Activated CD8-positive, alpha-beta memory T cell treated with anti-CD3 and anti-CD28 coated beads, Interleukin-2, amount 10 ng/mL, durations not matched to agents 7 days and 5 days (primary cell): ENCODE results near the gene B4GALNT2. TPM values are rescaled to one million over a fixed set of nuclear protein-coding genes. Genes with fewer than 3 reads are reported as not detected.

Experiments used
- ATAC-seq: fragments of 150-1000 bp; cut with Tn5 transposase; one replicate; pipeline ENCODE4 v1.10.0; 2021; ENCODE audit warnings: moderate library complexity
- CTCF ChIA-PET: fragments of 350-600 bp; sonication (Branson Sonifier 250); formaldehyde crosslinking; loops from one replicate; lab custom pipeline; 2021; ENCODE audit warnings: antibody characterized with exemption; lab: Charles Lee
- DNase-seq: peaks from one replicate; pipeline ENCODE4 v3.0.0-alpha.2; 2020
- H3K27ac Mint-ChIP-seq: one replicate; pipeline ENCODE4 v1.8.0; 2021; ENCODE audit warnings: mild to moderate bottlenecking, mixed read lengths
- H3K27me3 Mint-ChIP-seq: one replicate; pipeline ENCODE4 v1.8.0; 2021; ENCODE audit warnings: mixed read lengths
- H3K36me3 Mint-ChIP-seq: one replicate; pipeline ENCODE4 v1.8.0; 2021; ENCODE audit warnings: mild to moderate bottlenecking, mixed read lengths
- H3K4me1 Mint-ChIP-seq: one replicate; pipeline ENCODE4 v1.8.0; 2021; ENCODE audit warnings: mixed read lengths
- H3K4me3 Mint-ChIP-seq: one replicate; pipeline ENCODE4 v1.8.0; 2021; ENCODE audit warnings: mild to moderate bottlenecking, moderate library complexity, mixed read lengths
- H3K9me3 Mint-ChIP-seq: one replicate; pipeline ENCODE4 v1.8.0; 2022; ENCODE audit warnings: low read depth, mixed read lengths
- total RNA-seq, 2 experiments: library from RNA; stranded (reverse); gene quantifications; one replicate each; pipeline ENCODE4 v1.2.3, GENCODE V29; 2021

Gene B4GALNT2
- total RNA-seq, 2 experiments from 2014 or later, result 0.02 to 0.03 TPM

- H3K27me3 Mint-ChIP-seq, result no peaks in the 10 kb centered on the region
- ATAC-seq (no peak), DNase-seq (no peak)
- no peaks in the 10 kb centered on the region for H3K36me3 Mint-ChIP-seq
- no peaks in the 10 kb centered on the region for H3K9me3 Mint-ChIP-seq
- peaks cover 57% of the 10 kb centered on the region for H3K4me1 Mint-ChIP-seq
- H3K4me3 Mint-ChIP-seq, result peak overlapping the region; percentile 88
- CTCF ChIA-PET, result interaction anchor here (0.9 to 13.9 kb wide), 7 partner anchors 12 to 74 kb away, joined by 3 to 132 read pairs (median 32); partner anchors contain the start of gene PHOSPHO1
- peak overlapping the region; percentile 97 for H3K27ac Mint-ChIP-seq
These were observed 61.1 kb downstream of the B4GALNT2 start for GRCh38 chr17:49193513-49194296.

GRCh38 chr17:49194297-49194607 is 61.7 kb downstream of the B4GALNT2 start:
- H3K27ac Mint-ChIP-seq, result no peak overlapping the region
- ATAC-seq (no peak), DNase-seq (no peak)
- no peaks in the 10 kb centered on the region for H3K9me3 Mint-ChIP-seq
- no peaks in the 10 kb centered on the region for H3K36me3 Mint-ChIP-seq
- no peaks in the 10 kb centered on the region for H3K27me3 Mint-ChIP-seq
- H3K4me3 Mint-ChIP-seq, result peak overlapping the region; percentile 88
- H3K4me1 Mint-ChIP-seq, result peaks cover 57% of the 10 kb centered on the region
- CTCF ChIA-PET, result interaction anchor here (1.4 to 13.9 kb wide), 5 partner anchors 13 to 34 kb away, joined by 6 to 132 read pairs (median 32); partner anchors contain the start of gene PHOSPHO1

- Mint-ChIP-seq H3K27ac (peak overlapping the region; percentile 83), H3K9me3 (no peaks in the 10 kb centered on the region), H3K4me1 (peaks cover 50% of the 10 kb centered on the region), H3K27me3 (no peaks in the 10 kb centered on the region), H3K4me3 (peak overlapping the region; percentile 48), H3K36me3 (no peaks in the 10 kb centered on the region)
- no peak for DNase-seq
- ATAC-seq, result no peak
- CTCF ChIA-PET, result interaction anchor here (1.6 to 13.9 kb wide), 3 partner anchors 14 to 32 kb away, joined by 5 to 132 read pairs (median 56); partner anchors contain the start of genes ABI3, GNGT2 and PHOSPHO1
These were observed 63.2 kb downstream of the B4GALNT2 start for GRCh38 chr17:49195751-49196150.

- no peaks in the 10 kb centered on the region for H3K27me3 Mint-ChIP-seq
- DNase-seq, result no peak
- peak overlapping the region; percentile 2 for H3K27ac Mint-ChIP-seq
- no peak overlapping the region for H3K4me3 Mint-ChIP-seq
- peaks cover 46% of the 10 kb centered on the region for H3K4me1 Mint-ChIP-seq
- H3K36me3 Mint-ChIP-seq, result no peaks in the 10 kb centered on the region
- no peak for ATAC-seq
- no peaks in the 10 kb centered on the region for H3K9me3 Mint-ChIP-seq
- CTCF ChIA-PET, result interaction anchor here (1.6 to 13.9 kb wide), 2 partner anchors 14 to 32 kb away, joined by 5 to 132 read pairs; partner anchors contain the start of genes ABI3, GNGT2 and PHOSPHO1
These were observed 64.0 kb downstream of the B4GALNT2 start for GRCh38 chr17:49196520-49196919.

GRCh38 chr17:49197346-49197998 is 64.9 kb downstream of the B4GALNT2 start:
- H3K27ac Mint-ChIP-seq, result no peak overlapping the region

GRCh38 chr17:49198211-49198610 is 65.6 kb downstream of the B4GALNT2 start:
- Mint-ChIP-seq H3K4me1 (peaks cover 40% of the 10 kb centered on the region), H3K27me3 (no peaks in the 10 kb centered on the region), H3K27ac (no peak overlapping the region), H3K9me3 (no peaks in the 10 kb centered on the region), H3K36me3 (peaks cover 13% of the 10 kb centered on the region), H3K4me3 (no peak overlapping the region)
- ATAC-seq (no peak), DNase-seq (no peak)
- CTCF ChIA-PET, result interaction anchor here (0.8 to 13.9 kb wide), 6 partner anchors 10 to 30 kb away, joined by 3 to 132 read pairs (median 3); partner anchors contain the start of genes ABI3, GNGT2 and PHOSPHO1

More at GRCh38 chr17:49197346-49197998, 64.9 kb downstream of the B4GALNT2 start:
- Mint-ChIP-seq H3K27me3 (no peaks in the 10 kb centered on the region), H3K36me3 (peaks cover 8% of the 10 kb centered on the region), H3K4me1 (peaks cover 41% of the 10 kb centered on the region), H3K4me3 (no peak overlapping the region), H3K9me3 (no peaks in the 10 kb centered on the region)
- ATAC-seq (no peak), DNase-seq (no peak)
- CTCF ChIA-PET, result interaction anchor here (0.7 to 13.9 kb wide), 6 partner anchors 11 to 31 kb away, joined by 3 to 132 read pairs (median 3); partner anchors contain the start of genes ABI3, GNGT2 and PHOSPHO1

- Mint-ChIP-seq H3K27me3 (no peaks in the 10 kb centered on the region), H3K4me3 (no peak overlapping the region), H3K36me3 (peaks cover 21% of the 10 kb centered on the region), H3K27ac (no peak overlapping the region), H3K9me3 (no peaks in the 10 kb centered on the region), H3K4me1 (peaks cover 19% of the 10 kb centered on the region)
- DNase-seq (no peak), ATAC-seq (no peak)
- CTCF ChIA-PET, result interaction anchor here (0.7 to 13.9 kb wide), 6 partner anchors 14 to 282 kb away, joined by 3 to 132 read pairs (median 4); partner anchors contain the start of gene PHOSPHO1
These were observed 68.0 kb downstream of the B4GALNT2 start for GRCh38 chr17:49200423-49201083.

- peaks cover 9% of the 10 kb centered on the region for H3K4me1 Mint-ChIP-seq
- CTCF ChIA-PET, result interaction anchor here (13.9 kb wide), 1 partner anchor 27 kb away, joined by 132 read pairs; the partner anchor contains the start of gene PHOSPHO1
- ATAC-seq (no peak), DNase-seq (no peak)
- H3K27me3 Mint-ChIP-seq, result no peaks in the 10 kb centered on the region
- no peak overlapping the region for H3K27ac Mint-ChIP-seq
- H3K4me3 Mint-ChIP-seq, result no peak overlapping the region
- H3K36me3 Mint-ChIP-seq, result peaks cover 29% of the 10 kb centered on the region
- H3K9me3 Mint-ChIP-seq, result no peaks in the 10 kb centered on the region
These were observed 68.9 kb downstream of the B4GALNT2 start for GRCh38 chr17:49201481-49201927.

GRCh38 chr17:49203796-49204195 is 71.2 kb downstream of the B4GALNT2 start:
- no peak for ATAC-seq
- no peaks in the 10 kb centered on the region for H3K9me3 Mint-ChIP-seq
- H3K27me3 Mint-ChIP-seq, result no peaks in the 10 kb centered on the region
- CTCF ChIA-PET, result interaction anchor here (1.2 to 1.5 kb wide), 2 partner anchors 12 to 20 kb away, joined by 3 to 5 read pairs; no protein-coding TSS in a partner anchor
- H3K4me3 Mint-ChIP-seq, result no peak overlapping the region
- peaks cover 39% of the 10 kb centered on the region for H3K36me3 Mint-ChIP-seq
- DNase-seq, result no peak
- no peak overlapping the region for H3K27ac Mint-ChIP-seq
- H3K4me1 Mint-ChIP-seq, result peaks cover 14% of the 10 kb centered on the region

- Mint-ChIP-seq H3K27ac (no peak overlapping the region), H3K36me3 (peaks cover 39% of the 10 kb centered on the region), H3K4me3 (no peak overlapping the region), H3K4me1 (peaks cover 21% of the 10 kb centered on the region), H3K9me3 (no peaks in the 10 kb centered on the region), H3K27me3 (no peaks in the 10 kb centered on the region)
- DNase-seq (no peak), ATAC-seq (no peak)
- CTCF ChIA-PET, result interaction anchor here (0.5 to 1.5 kb wide), 3 partner anchors 11 to 51 kb away, joined by 3 to 5 read pairs (median 3); no protein-coding TSS in a partner anchor
These were observed 71.9 kb downstream of the B4GALNT2 start for GRCh38 chr17:49204516-49204915.

- H3K27me3 Mint-ChIP-seq, result no peaks in the 10 kb centered on the region
- H3K4me3 Mint-ChIP-seq, result peak overlapping the region; percentile 98
- CTCF ChIA-PET, result interaction anchor here (1.2 to 5.6 kb wide), 10 partner anchors 10 to 347 kb away, joined by 4 to 46 read pairs (median 14); no protein-coding TSS in a partner anchor
- ATAC-seq (peak; percentile 35), DNase-seq (peak; percentile 65)
- no peaks in the 10 kb centered on the region for H3K9me3 Mint-ChIP-seq
- H3K4me1 Mint-ChIP-seq, result peaks cover 45% of the 10 kb centered on the region
- H3K27ac Mint-ChIP-seq, result peak overlapping the region; percentile 85
- peaks cover 54% of the 10 kb centered on the region for H3K36me3 Mint-ChIP-seq
These were observed 76.5 kb downstream of the B4GALNT2 start for GRCh38 chr17:49209061-49209571.
